LNCAP (cell line): Measurements from ENCODE around the gene TMIGD2.

Experiments
- CTCF ChIP-seq: fragments of 450-650 bp; IDR thresholded peaks from 2 replicates; pipeline ENCODE4 v1.5.1; 2017; ENCODE audit warnings: mild to moderate bottlenecking

Gene TMIGD2

GRCh38 chr19:4342615-4343369 is 40.6 kb upstream of the TMIGD2 start:
- TF ChIP-seq CTCF, result no peak; the same call in 1 of the 2 replicates

- no peak for TF ChIP-seq CTCF
Observed at GRCh38 chr19:4342314-4342614, 40.1 kb upstream of the TMIGD2 start.

- no peak for TF ChIP-seq CTCF
Observed at GRCh38 chr19:4338441-4339355, 36.5 kb upstream of the TMIGD2 start, which contains the start of gene STAP2. STAP2 (minus strand) TSS chr19:4338827; CDS start chr19:4338753, 74 bp downstream.

GRCh38 chr19:4337906-4338440 is 35.8 kb upstream of the TMIGD2 start:
- no peak for TF ChIP-seq CTCF

- TF ChIP-seq CTCF, result no peak
Observed at GRCh38 chr19:4334929-4335570, 32.9 kb upstream of the TMIGD2 start.

- no peak for TF ChIP-seq CTCF
Observed at GRCh38 chr19:4329858-4330257, 27.7 kb upstream of the TMIGD2 start.

GRCh38 chr19:4328243-4328990 is 26.2 kb upstream of the TMIGD2 start:
- no peak for TF ChIP-seq CTCF
